ENCODE measurements around the gene RICTOR. TPM values are rescaled to one million over a fixed set of nuclear protein-coding genes. Genes with fewer than 3 reads are reported as not detected.

The RICTOR gene
- total RNA-seq, 1 experiment from 2014 or later = 22.4 TPM

GRCh38 chr5:38916802-38917201 is 157.4 kb downstream of the RICTOR start:
- CTCF ChIA-PET = interaction anchor here (1.7 kb wide), 1 partner anchor 475 kb away, joined by 7 read pairs; no protein-coding TSS in a partner anchor
- POLR2A ChIA-PET = no interaction called here
- TF ChIP-seq AFF4 (CRISPR knock-in tag; IDR thresholded peaks at IDR 0.05; ENCODE audit: borderline replicate concordance) = no peak
- no peak for TF ChIP-seq NR2C2 (CRISPR knock-in tag; IDR thresholded peaks at IDR 0.05)
- peak; percentile 74 for TF ChIP-seq ZNF423 (CRISPR knock-in tag; IDR thresholded peaks at IDR 0.05)
- TF ChIP-seq ZNF512 (CRISPR knock-in tag; IDR thresholded peaks at IDR 0.05; ENCODE audit: borderline replicate concordance) = no peak

GRCh38 chr5:38913714-38914113 is 160.5 kb downstream of the RICTOR start:
- H3K27me3 Mint-ChIP-seq (ENCODE audit: low read depth) = peaks cover 5% of the 10 kb centered on the region; the same call in 1 of the 2 replicates
- POLR2A ChIA-PET = no interaction called here
- H3K9me3 Mint-ChIP-seq = peaks cover 38% of the 10 kb centered on the region
- DNase-seq (ENCODE audit: low spot score) (no peak), ATAC-seq (no peak)
- no peak overlapping the region for H3K4me3 Mint-ChIP-seq
- CTCF ChIA-PET = no interaction called here
- H3K36me3 Mint-ChIP-seq = peaks cover 13% of the 10 kb centered on the region
- TF ChIP-seq ESRRA (CRISPR knock-in tag; IDR thresholded peaks at IDR 0.05; ENCODE audit: borderline replicate concordance) = no peak
- no peak for TF ChIP-seq ATF1 (CRISPR knock-in tag; IDR thresholded peaks at IDR 0.05)
- no peak for TF ChIP-seq E2F1 (CRISPR knock-in tag; IDR thresholded peaks at IDR 0.05)
- no peak for TF ChIP-seq ZNF671 (CRISPR knock-in tag; IDR thresholded peaks at IDR 0.05)
- no peak for TF ChIP-seq NR3C1 (CRISPR knock-in tag; conservative IDR thresholded peaks at IDR 0.05; ENCODE audit: low read depth)
- TF ChIP-seq CDX4 (CRISPR knock-in tag; IDR thresholded peaks at IDR 0.05; ENCODE audit: borderline replicate concordance) = no peak
- TF ChIP-seq ATF3 (CRISPR knock-in tag; conservative IDR thresholded peaks at IDR 0.05) = no peak
- TF ChIP-seq ZNF121 (CRISPR knock-in tag; IDR thresholded peaks at IDR 0.05) = no peak
- no peak for TF ChIP-seq FOXJ3 (CRISPR knock-in tag; IDR thresholded peaks at IDR 0.05; ENCODE audit: borderline replicate concordance)
- no peak for TF ChIP-seq GABPB1 (CRISPR knock-in tag; IDR thresholded peaks at IDR 0.05)
- peaks cover 5% of the 10 kb centered on the region for H3K4me1 Mint-ChIP-seq
- H3K27ac Mint-ChIP-seq = no peak overlapping the region

More at GRCh38 chr5:38916802-38917201, 157.4 kb downstream of the RICTOR start:
- H3K36me3 Mint-ChIP-seq = no peaks in the 10 kb centered on the region
- no peaks in the 10 kb centered on the region for H3K27me3 Mint-ChIP-seq (ENCODE audit: low read depth)
- DNase-seq (ENCODE audit: low spot score) = no peak
- peak; percentile 72 for ATAC-seq
- no peak overlapping the region for H3K27ac Mint-ChIP-seq
- peaks cover 12% of the 10 kb centered on the region for H3K9me3 Mint-ChIP-seq
- no peak overlapping the region for H3K4me3 Mint-ChIP-seq
- H3K4me1 Mint-ChIP-seq = peaks cover 5% of the 10 kb centered on the region

- DNase-seq (ENCODE audit: low spot score) (no peak), ATAC-seq (no peak)
- peaks cover 16% of the 10 kb centered on the region for H3K36me3 Mint-ChIP-seq
- no peak overlapping the region for H3K4me3 Mint-ChIP-seq
- H3K27me3 Mint-ChIP-seq (ENCODE audit: low read depth) = peaks cover 5% of the 10 kb centered on the region; the same call in 1 of the 2 replicates
- H3K9me3 Mint-ChIP-seq = peaks cover 44% of the 10 kb centered on the region
- CTCF ChIA-PET = no interaction called here
- H3K27ac Mint-ChIP-seq = no peak overlapping the region
- POLR2A ChIA-PET = no interaction called here
- H3K4me1 Mint-ChIP-seq = peaks cover 5% of the 10 kb centered on the region
- TF ChIP-seq ZNF423 (CRISPR knock-in tag; IDR thresholded peaks at IDR 0.05) (no peak), MXD4 (CRISPR knock-in tag; IDR thresholded peaks at IDR 0.05; ENCODE audit: borderline replicate concordance) (no peak), ELF4 (CRISPR knock-in tag; IDR thresholded peaks at IDR 0.05; ENCODE audit: low read depth) (no peak), CTCF (IDR thresholded peaks at IDR 0.05) (no peak)
Measured at GRCh38 chr5:38911933-38912332, 162.3 kb downstream of the RICTOR start.
